Osteocyte (in vitro differentiated cells): ENCODE data around the gene OPALIN. TPM values are rescaled to one million over a fixed set of nuclear protein-coding genes. Genes with fewer than 3 reads are reported as not detected.

Source experiments
- DNase-seq: peaks from one replicate; pipeline ENCODE4 v3.0.0; 2021; ENCODE audit warnings: mixed read lengths; ENCODE audit not compliant: unreplicated experiment; ENCODE audit errors: extremely low spot score
- H3K27ac Mint-ChIP-seq: one replicate; pipeline ENCODE4 v1.8.0; 2021; ENCODE audit warnings: mild to moderate bottlenecking, mixed read lengths; ENCODE audit not compliant: unreplicated experiment
- H3K27me3 Mint-ChIP-seq: one replicate; pipeline ENCODE4 v1.8.0; 2021; ENCODE audit warnings: mixed read lengths; ENCODE audit not compliant: unreplicated experiment
- H3K36me3 Mint-ChIP-seq: one replicate; pipeline ENCODE4 v1.8.0; 2021; ENCODE audit warnings: mixed read lengths; ENCODE audit not compliant: unreplicated experiment
- H3K4me1 Mint-ChIP-seq: one replicate; pipeline ENCODE4 v1.8.0; 2021; ENCODE audit warnings: mixed read lengths; ENCODE audit not compliant: unreplicated experiment
- H3K4me3 Mint-ChIP-seq: one replicate; pipeline ENCODE4 v1.8.0; 2021; ENCODE audit warnings: mild to moderate bottlenecking, moderate library complexity, mixed read lengths; ENCODE audit not compliant: unreplicated experiment
- H3K9me3 Mint-ChIP-seq: one replicate; pipeline ENCODE4 v1.8.0; 2021; ENCODE audit warnings: mixed read lengths; ENCODE audit not compliant: unreplicated experiment
- total RNA-seq: library from RNA; stranded (reverse); gene quantifications from 2 replicates; pipeline ENCODE4 v1.2.1, GENCODE V29; 2021
- TF ChIP-seq, protein P1 (sequence below): fragments of 200-600 bp; sonication (generic); IDR thresholded peaks from 2 replicates; pipeline ENCODE4 v1.5.0; 2021; ENCODE audit warnings: antibody characterized with exemption, mild to moderate bottlenecking, moderate library complexity

The OPALIN gene
- total RNA-seq, 1 donor from 2014 or later, result not detected

DNA sequence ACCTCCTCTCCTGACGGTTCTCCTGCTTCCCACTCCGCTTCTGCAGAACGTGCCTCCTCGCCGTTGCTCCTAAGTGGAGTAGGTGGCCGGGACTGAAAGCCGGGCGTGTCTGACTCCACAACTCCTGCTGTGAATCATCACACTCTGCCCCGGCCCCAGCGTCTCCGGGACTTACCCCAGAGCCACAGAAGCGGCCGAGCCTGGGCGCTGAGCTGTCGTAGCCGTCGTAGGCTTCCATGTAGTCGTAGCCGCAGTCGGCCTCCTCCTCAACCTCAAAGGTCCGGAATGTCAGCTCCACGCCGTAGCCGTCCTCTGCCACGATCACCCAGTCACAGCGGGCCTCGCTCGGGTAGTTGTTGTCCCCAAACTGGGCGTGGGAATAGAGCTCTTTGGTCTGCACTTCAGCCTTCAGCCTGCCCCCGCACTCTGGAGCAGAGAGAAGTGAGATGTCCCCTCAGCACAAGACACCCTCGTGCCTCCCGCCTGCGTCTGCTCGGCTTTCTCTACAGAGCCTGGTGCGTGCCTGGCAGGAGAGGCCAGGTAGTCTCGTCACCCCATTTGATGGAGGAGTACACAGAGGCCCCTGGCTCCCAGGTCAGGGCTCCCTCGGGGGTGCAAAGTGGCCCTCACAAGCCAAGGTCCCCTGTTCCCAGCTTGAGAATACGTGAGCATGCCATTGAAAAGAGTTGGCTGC lies 11.2 kb upstream of the OPALIN start:
- Mint-ChIP-seq H3K27ac (no peak overlapping the region), H3K4me3 (no peak overlapping the region), H3K9me3 (no peaks in the 10 kb centered on the region), H3K36me3 (no peaks in the 10 kb centered on the region), H3K4me1 (peaks cover 11% of the 10 kb centered on the region), H3K27me3 (no peaks in the 10 kb centered on the region)
- TF ChIP-seq, protein P1, sequence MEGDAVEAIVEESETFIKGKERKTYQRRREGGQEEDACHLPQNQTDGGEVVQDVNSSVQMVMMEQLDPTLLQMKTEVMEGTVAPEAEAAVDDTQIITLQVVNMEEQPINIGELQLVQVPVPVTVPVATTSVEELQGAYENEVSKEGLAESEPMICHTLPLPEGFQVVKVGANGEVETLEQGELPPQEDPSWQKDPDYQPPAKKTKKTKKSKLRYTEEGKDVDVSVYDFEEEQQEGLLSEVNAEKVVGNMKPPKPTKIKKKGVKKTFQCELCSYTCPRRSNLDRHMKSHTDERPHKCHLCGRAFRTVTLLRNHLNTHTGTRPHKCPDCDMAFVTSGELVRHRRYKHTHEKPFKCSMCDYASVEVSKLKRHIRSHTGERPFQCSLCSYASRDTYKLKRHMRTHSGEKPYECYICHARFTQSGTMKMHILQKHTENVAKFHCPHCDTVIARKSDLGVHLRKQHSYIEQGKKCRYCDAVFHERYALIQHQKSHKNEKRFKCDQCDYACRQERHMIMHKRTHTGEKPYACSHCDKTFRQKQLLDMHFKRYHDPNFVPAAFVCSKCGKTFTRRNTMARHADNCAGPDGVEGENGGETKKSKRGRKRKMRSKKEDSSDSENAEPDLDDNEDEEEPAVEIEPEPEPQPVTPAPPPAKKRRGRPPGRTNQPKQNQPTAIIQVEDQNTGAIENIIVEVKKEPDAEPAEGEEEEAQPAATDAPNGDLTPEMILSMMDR, result no peak
- no peak for DNase-seq

GRCh38 chr10:96368971-96369370 lies 10.2 kb upstream of the OPALIN start:
- no peaks in the 10 kb centered on the region for H3K9me3 Mint-ChIP-seq
- no peaks in the 10 kb centered on the region for H3K27me3 Mint-ChIP-seq
- TF ChIP-seq, protein P1, result no peak
- H3K4me3 Mint-ChIP-seq, result no peak overlapping the region
- no peak overlapping the region for H3K27ac Mint-ChIP-seq
- peaks cover 11% of the 10 kb centered on the region for H3K4me1 Mint-ChIP-seq
- DNase-seq, result no peak
- H3K36me3 Mint-ChIP-seq, result no peaks in the 10 kb centered on the region

GRCh38 chr10:96367470-96367869 lies 8.7 kb upstream of the OPALIN start:
- no peak overlapping the region for H3K4me3 Mint-ChIP-seq
- no peaks in the 10 kb centered on the region for H3K27me3 Mint-ChIP-seq
- DNase-seq, result no peak
- peaks cover 11% of the 10 kb centered on the region for H3K4me1 Mint-ChIP-seq
- H3K27ac Mint-ChIP-seq, result no peak overlapping the region
- TF ChIP-seq, protein P1, result no peak
- H3K9me3 Mint-ChIP-seq, result no peaks in the 10 kb centered on the region
- no peaks in the 10 kb centered on the region for H3K36me3 Mint-ChIP-seq

- TF ChIP-seq, protein P1, result no peak
- Mint-ChIP-seq H3K27me3 (no peaks in the 10 kb centered on the region), H3K27ac (no peak overlapping the region), H3K4me1 (peaks cover 11% of the 10 kb centered on the region), H3K9me3 (no peaks in the 10 kb centered on the region), H3K36me3 (no peaks in the 10 kb centered on the region), H3K4me3 (no peak overlapping the region)
- DNase-seq, result no peak
Observed at GRCh38 chr10:96366508-96366907, 7.7 kb upstream of the OPALIN start.

DNA sequence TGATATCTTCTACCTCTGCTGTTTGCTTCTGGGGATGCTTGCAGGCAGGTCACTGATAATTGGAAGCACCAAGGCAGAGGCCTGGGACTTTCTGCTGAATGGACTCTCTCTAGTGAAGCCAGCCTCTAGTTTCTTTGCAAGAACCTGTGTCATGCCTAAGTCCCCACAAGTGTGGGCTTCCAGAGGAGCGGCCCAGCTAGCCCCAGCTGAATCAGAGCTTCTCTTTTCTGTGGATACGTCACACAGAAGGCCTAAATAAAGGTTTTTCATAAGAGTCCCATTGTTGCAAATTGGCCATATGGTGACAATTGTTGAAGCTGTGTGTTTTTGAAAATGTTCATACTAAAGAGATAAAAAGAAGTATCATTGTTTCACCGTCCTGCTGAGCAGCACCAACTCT lies 6.8 kb upstream of the OPALIN start:
- Mint-ChIP-seq H3K27me3 (no peaks in the 10 kb centered on the region), H3K4me3 (no peak overlapping the region), H3K9me3 (no peaks in the 10 kb centered on the region), H3K36me3 (no peaks in the 10 kb centered on the region), H3K4me1 (peaks cover 11% of the 10 kb centered on the region), H3K27ac (no peak overlapping the region)
- DNase-seq, result no peak
- TF ChIP-seq, protein P1, result no peak
